Astrocyte (in vitro differentiated cells and primary cell): ENCODE measurements around the gene SPACA4. TPM values are rescaled to one million over a fixed set of nuclear protein-coding genes. Genes with fewer than 3 reads are reported as not detected.

Experiments
- DNase-seq: peaks from one replicate; pipeline ENCODE4 v3.0.0-alpha.2; 2010; ENCODE audit warnings: low read depth
- FAIRE-seq: peaks from 2 replicates; lab custom pipeline; 2011; peaks lifted over from hg19 to GRCh38; lab: Jason Lieb, UNC
- H2AFZ ChIP-seq: 2 replicates; pipeline ENCODE4 v1.6.0; 2012; ENCODE audit warnings: low read depth, low read length, inconsistent platforms
- H3K27ac ChIP-seq: 2 replicates; pipeline ENCODE4 v1.5.1; 2011; ENCODE audit warnings: low read depth, low read length, inconsistent platforms
- H3K27me3 ChIP-seq: 2 replicates; pipeline ENCODE4 v1.6.0; 2011; ENCODE audit warnings: low read length, inconsistent platforms; ENCODE audit not compliant: insufficient read depth
- H3K36me3 ChIP-seq: 2 replicates; pipeline ENCODE4 v1.5.1; 2011; ENCODE audit warnings: low read length, inconsistent platforms; ENCODE audit not compliant: insufficient read depth
- H3K4me1 ChIP-seq: 2 replicates; pipeline ENCODE4 v1.5.1; 2011; ENCODE audit warnings: low read length, inconsistent platforms; ENCODE audit not compliant: insufficient read depth
- H3K4me2 ChIP-seq: 2 replicates; pipeline ENCODE4 v1.6.0; 2012; ENCODE audit warnings: low read length, inconsistent platforms
- H3K4me3 ChIP-seq: 2 replicates; pipeline ENCODE4 v1.5.1; 2011; ENCODE audit warnings: low read depth, mild to moderate bottlenecking, low read length, inconsistent platforms; ENCODE audit not compliant: insufficient read depth
- H3K79me2 ChIP-seq: 2 replicates; pipeline ENCODE4 v1.6.0; 2012; ENCODE audit warnings: mild to moderate bottlenecking, low read length, inconsistent platforms; ENCODE audit not compliant: insufficient read depth
- H3K9ac ChIP-seq: 2 replicates; pipeline ENCODE4 v1.6.0; 2012; ENCODE audit warnings: mild to moderate bottlenecking, low read length, inconsistent platforms
- H3K9me3 ChIP-seq: 2 replicates; pipeline ENCODE4 v1.5.1; 2012; ENCODE audit warnings: low read depth, mild to moderate bottlenecking, low read length, inconsistent platforms; ENCODE audit not compliant: insufficient read depth
- H4K20me1 ChIP-seq: 2 replicates; pipeline ENCODE4 v1.6.0; 2012; ENCODE audit warnings: low read length, inconsistent platforms; ENCODE audit not compliant: insufficient read depth
- H3K27ac Mint-ChIP-seq: one replicate; pipeline ENCODE4 v1.8.0; 2021; ENCODE audit warnings: mild to moderate bottlenecking, mixed read lengths; ENCODE audit not compliant: unreplicated experiment
- H3K27me3 Mint-ChIP-seq: one replicate; pipeline ENCODE4 v1.8.0; 2021; ENCODE audit warnings: low read depth, mixed read lengths; ENCODE audit not compliant: unreplicated experiment
- H3K36me3 Mint-ChIP-seq: one replicate; pipeline ENCODE4 v1.8.0; 2021; ENCODE audit warnings: low read depth, mixed read lengths; ENCODE audit not compliant: unreplicated experiment
- H3K4me1 Mint-ChIP-seq: one replicate; pipeline ENCODE4 v1.8.0; 2021; ENCODE audit warnings: low read depth, mixed read lengths; ENCODE audit not compliant: unreplicated experiment
- H3K4me3 Mint-ChIP-seq: one replicate; pipeline ENCODE4 v1.8.0; 2021; ENCODE audit warnings: mild to moderate bottlenecking, moderate library complexity, mixed read lengths; ENCODE audit not compliant: unreplicated experiment
- H3K9me3 Mint-ChIP-seq: one replicate; pipeline ENCODE4 v1.8.0; 2021; ENCODE audit warnings: mild to moderate bottlenecking, mixed read lengths; ENCODE audit not compliant: unreplicated experiment
- CTCF ChIP-seq: IDR thresholded peaks from 2 replicates; pipeline ENCODE4 v1.5.1; 2011; ENCODE audit warnings: low read depth, mild to moderate bottlenecking, inconsistent platforms, low read length, moderate library complexity; ENCODE audit not compliant: insufficient read depth
- EZH2 ChIP-seq: IDR thresholded peaks from 2 replicates; pipeline ENCODE4 v1.6.1; 2012; ENCODE audit warnings: mild to moderate bottlenecking, low read length, inconsistent platforms; ENCODE audit not compliant: insufficient read depth
- total RNA-seq: library from RNA; stranded (reverse); gene quantifications from 2 replicates; pipeline ENCODE4 v1.2.1, GENCODE V29; 2021

The SPACA4 gene
- total RNA-seq, 1 donor from 2014 or later: not detected

DNA sequence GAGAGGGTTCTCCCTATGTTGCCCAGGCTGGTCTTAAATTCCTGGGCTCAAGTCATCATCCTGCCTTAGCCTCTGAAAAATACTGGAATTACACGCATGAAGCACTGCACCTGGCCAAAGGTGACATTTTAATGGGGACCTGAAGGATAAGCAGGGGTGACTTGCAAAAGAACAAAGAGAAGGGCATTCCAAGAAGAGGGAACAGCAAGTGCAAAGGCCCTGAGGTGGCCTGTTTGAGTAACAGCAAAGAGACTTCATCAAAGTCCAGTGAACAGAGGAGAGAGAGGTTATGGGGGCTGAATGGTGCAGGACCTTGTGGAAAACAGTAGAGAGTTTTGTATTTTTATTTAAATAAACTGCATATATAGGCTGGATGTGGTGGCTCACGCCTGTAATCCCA is 35.3 kb downstream of the SPACA4 start:
- FAIRE-seq (no peak), DNase-seq (no peak)
- Mint-ChIP-seq H3K4me3 (no peak overlapping the region), H3K27me3 (peaks cover 4% of the 10 kb centered on the region), H3K4me1 (peaks cover 7% of the 10 kb centered on the region), H3K27ac (no peak overlapping the region), H3K9me3 (no peaks in the 10 kb centered on the region), H3K36me3 (peaks cover 2% of the 10 kb centered on the region)
- Histone ChIP-seq H3K36me3 (no peaks in the 10 kb centered on the region), H3K9me3 (no peaks in the 10 kb centered on the region), H2AFZ (no peak overlapping the region), H4K20me1 (no peaks in the 10 kb centered on the region), H3K4me1 (peaks cover 28% of the 10 kb centered on the region), H3K27ac (no peak overlapping the region), H3K4me3 (no peak overlapping the region), H3K4me2 (no peak overlapping the region), H3K9ac (no peak overlapping the region), H3K79me2 (no peaks in the 10 kb centered on the region), H3K27me3 (no peaks in the 10 kb centered on the region)
- TF ChIP-seq EZH2 (no peak), CTCF (no peak)

DNA sequence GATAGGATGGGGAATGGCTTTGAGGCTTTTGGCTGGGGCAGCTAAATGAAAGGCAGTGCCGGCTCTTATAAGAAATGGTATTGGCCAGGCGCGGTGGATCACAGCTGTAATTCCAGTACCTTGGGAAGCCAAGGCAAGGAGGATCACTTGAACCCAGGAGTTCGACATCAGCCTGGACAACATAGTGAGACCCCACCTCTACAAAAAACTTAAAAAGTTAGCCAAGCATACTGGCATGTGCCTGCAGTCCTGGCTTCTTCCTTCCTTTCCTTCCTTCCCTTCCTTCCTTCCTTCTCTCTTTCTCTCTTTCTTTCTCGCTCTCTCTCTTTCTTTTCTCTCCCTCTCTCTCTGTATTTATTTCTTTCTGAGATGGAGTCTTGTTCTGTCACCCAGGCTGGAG is 36.3 kb downstream of the SPACA4 start:
- Histone ChIP-seq H3K27ac (no peak overlapping the region), H4K20me1 (no peaks in the 10 kb centered on the region), H3K4me3 (no peak overlapping the region), H3K79me2 (no peaks in the 10 kb centered on the region), H3K9me3 (no peaks in the 10 kb centered on the region), H3K4me1 (peaks cover 19% of the 10 kb centered on the region), H3K4me2 (no peak overlapping the region), H2AFZ (no peak overlapping the region), H3K36me3 (no peaks in the 10 kb centered on the region), H3K9ac (no peak overlapping the region), H3K27me3 (no peaks in the 10 kb centered on the region)
- DNase-seq (no peak), FAIRE-seq (no peak)
- no peak for TF ChIP-seq CTCF
- TF ChIP-seq EZH2: no peak
- Mint-ChIP-seq H3K27me3 (peaks cover 4% of the 10 kb centered on the region), H3K9me3 (no peaks in the 10 kb centered on the region), H3K27ac (no peak overlapping the region), H3K4me1 (peaks cover 7% of the 10 kb centered on the region), H3K4me3 (no peak overlapping the region), H3K36me3 (peaks cover 2% of the 10 kb centered on the region)

DNA sequence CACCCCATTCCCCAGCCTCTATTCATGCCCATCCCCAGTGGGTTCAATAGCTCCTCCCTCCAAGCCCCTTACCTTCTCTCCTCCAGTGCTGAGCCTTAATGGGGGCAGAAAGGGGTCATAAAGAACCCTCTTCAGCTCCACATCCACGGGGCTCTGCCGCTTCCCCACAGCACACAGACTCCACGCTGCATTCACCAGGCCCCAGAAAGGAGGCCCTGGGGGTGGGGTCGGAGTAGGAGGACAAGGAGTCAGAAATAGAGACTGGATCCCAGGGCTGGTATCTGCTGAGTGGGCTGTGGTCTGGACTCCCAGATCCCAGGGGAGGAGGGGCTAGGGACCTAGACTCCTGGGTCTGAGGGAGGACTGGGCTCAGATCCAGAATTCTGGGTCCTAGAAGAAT is 37.8 kb downstream of the SPACA4 start:
- no peaks in the 10 kb centered on the region for H3K36me3 ChIP-seq
- H3K27ac Mint-ChIP-seq: peak overlapping the region; percentile 47
- H3K9me3 Mint-ChIP-seq: no peaks in the 10 kb centered on the region
- peak overlapping the region; percentile 98 for H3K4me2 ChIP-seq
- no peak overlapping the region for H3K27ac ChIP-seq
- TF ChIP-seq EZH2 (no peak), CTCF (no peak)
- no peak overlapping the region for H2AFZ ChIP-seq
- peaks cover 15% of the 10 kb centered on the region for H3K4me1 ChIP-seq
- H3K36me3 Mint-ChIP-seq: peaks cover 2% of the 10 kb centered on the region
- peak overlapping the region; percentile 78 for H3K4me3 Mint-ChIP-seq
- no peak overlapping the region for H3K4me3 ChIP-seq
- no peaks in the 10 kb centered on the region for H4K20me1 ChIP-seq
- H3K9ac ChIP-seq: no peak overlapping the region
- H3K27me3 ChIP-seq: no peaks in the 10 kb centered on the region
- DNase-seq (no peak), FAIRE-seq (no peak)
- no peaks in the 10 kb centered on the region for H3K79me2 ChIP-seq
- H3K27me3 Mint-ChIP-seq: peaks cover 4% of the 10 kb centered on the region
- peaks cover 4% of the 10 kb centered on the region for H3K4me1 Mint-ChIP-seq
- H3K9me3 ChIP-seq: no peaks in the 10 kb centered on the region
